ENCODE measurements around the gene LRRC25.

Gene LRRC25

GRCh38 chr19:18397242-18398202 is at the start of gene LRRC25:
TSS of gene LRRC25 (minus strand) at chr19:18397622. CDS start at chr19:18396963, 659 bp downstream.
- no peak for DNase-seq (ENCODE audit: low read depth)

GRCh38 chr19:18446811-18447359 is 49.5 kb upstream of the LRRC25 start:
- DNase-seq (ENCODE audit: low read depth) = no peak

DNA sequence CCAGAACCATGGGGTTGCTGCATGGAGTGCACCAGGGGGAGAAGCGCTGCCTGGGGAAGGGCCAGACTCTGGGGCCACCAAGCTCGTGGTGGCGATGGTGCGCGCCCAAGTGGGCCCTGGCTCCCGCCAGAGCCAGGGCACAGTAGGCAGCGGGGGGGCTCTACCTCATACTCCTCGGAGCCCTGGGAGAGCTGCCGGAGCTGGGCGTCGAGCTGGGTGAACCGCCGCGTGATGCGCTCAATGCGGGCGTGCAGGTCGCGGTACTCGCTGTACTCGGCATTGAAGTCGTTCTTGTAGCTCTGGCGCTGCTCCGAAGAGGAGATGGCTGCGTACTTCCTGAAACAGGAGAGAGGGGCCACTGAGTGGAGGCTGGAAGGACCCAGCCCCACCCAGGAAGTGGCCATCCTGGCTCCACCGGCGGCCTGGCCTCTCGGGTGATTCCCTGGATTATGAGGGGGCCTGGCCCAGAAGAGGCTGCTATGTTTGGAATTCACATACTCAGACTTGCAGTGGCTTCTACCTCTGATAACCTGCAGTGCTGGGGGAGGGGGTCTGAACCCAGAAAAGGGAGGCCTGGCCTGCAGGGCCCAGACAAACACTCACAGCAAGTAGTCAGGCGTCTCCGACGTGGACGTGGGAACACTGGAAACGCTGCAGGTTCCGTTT is 48.9 kb upstream of the LRRC25 start:
- no peak for DNase-seq (ENCODE audit: low read depth)

GRCh38 chr19:18445262-18445948 is 48.0 kb upstream of the LRRC25 start:
- no peak for DNase-seq (ENCODE audit: low read depth)

GRCh38 chr19:18444513-18444912 is 47.1 kb upstream of the LRRC25 start:
- no peak for DNase-seq (ENCODE audit: low read depth)

DNA sequence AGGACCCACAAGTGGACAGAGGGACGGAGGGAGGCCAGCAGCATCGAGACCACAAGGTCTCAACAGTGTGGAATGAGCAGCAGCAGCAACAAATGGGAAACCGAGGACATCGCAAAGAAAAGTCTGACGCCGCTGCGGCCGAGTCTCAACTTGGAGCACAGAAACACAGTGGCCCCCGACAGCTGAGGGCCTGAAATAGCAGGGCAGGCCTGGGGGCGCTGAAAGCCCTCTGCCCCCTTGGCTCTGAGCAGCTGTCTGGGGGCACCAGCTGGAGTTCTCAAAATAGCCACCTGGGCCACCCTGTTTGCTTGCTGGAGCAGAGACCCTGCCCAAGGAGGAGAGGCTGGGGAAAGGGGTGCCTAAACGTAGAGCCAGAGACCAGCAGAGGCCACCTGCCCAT is 46.4 kb upstream of the LRRC25 start:
- DNase-seq (ENCODE audit: low read depth) = no peak

- DNase-seq (ENCODE audit: low read depth) = no peak
Measured at GRCh38 chr19:18443406-18443805, 46.0 kb upstream of the LRRC25 start.

- DNase-seq (ENCODE audit: low read depth) = no peak
Measured at GRCh38 chr19:18442941-18443340, 45.5 kb upstream of the LRRC25 start.

- no peak for DNase-seq (ENCODE audit: low read depth)
Measured at GRCh38 chr19:18441804-18442788, 44.7 kb upstream of the LRRC25 start.

DNA sequence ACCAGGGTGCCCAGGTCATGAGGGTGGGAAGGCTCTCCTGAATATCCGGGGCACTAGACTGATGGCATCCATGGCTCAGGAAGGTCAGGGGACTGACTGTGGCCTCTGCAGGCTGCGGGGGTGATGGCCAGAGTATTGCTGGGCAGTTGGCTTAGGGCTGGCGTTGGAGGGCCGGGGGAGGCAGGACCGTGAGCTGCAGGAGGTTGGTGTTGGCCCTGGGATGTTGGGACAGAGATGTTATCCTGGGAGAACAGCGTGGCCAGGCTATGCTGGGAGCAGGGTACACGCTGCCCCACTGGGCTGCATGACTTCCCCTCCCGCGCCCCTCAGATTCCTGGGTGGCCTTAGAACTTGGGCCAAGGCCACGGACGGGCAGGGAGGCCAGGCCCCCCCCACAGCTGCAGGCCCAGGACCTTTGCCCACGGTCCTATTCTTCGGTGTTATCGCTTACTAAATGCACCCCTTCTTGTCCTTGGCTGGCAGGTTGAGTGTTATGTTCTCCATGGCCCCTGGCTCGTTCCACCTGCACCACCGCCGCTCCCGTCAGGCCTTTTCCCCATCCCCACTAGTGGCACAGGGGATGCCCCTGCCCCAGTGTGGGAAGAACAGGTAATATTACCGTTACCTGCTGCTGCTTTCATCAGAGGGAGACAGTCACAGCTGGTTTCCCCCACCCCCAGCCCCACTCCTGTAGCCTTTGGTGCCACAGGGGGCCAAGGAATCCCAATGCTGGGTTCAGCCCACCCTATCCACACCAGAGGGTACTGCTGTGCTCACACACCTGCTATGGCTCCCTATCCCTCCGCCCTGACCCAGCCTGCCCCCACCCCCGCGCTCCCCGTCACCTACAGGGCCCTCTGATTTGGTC is 43.7 kb upstream of the LRRC25 start:
- no peak for DNase-seq (ENCODE audit: low read depth)

- DNase-seq (ENCODE audit: low read depth) = no peak
Measured at GRCh38 chr19:18440415-18440877, 43.0 kb upstream of the LRRC25 start.

GRCh38 chr19:18439910-18440237 is 42.5 kb upstream of the LRRC25 start:
- DNase-seq (ENCODE audit: low read depth) = no peak

- DNase-seq (ENCODE audit: low read depth) = no peak
Measured at GRCh38 chr19:18439025-18439909, 41.8 kb upstream of the LRRC25 start.

- DNase-seq (ENCODE audit: low read depth) = no peak
Measured at GRCh38 chr19:18438331-18439024, 41.1 kb upstream of the LRRC25 start.

DNA sequence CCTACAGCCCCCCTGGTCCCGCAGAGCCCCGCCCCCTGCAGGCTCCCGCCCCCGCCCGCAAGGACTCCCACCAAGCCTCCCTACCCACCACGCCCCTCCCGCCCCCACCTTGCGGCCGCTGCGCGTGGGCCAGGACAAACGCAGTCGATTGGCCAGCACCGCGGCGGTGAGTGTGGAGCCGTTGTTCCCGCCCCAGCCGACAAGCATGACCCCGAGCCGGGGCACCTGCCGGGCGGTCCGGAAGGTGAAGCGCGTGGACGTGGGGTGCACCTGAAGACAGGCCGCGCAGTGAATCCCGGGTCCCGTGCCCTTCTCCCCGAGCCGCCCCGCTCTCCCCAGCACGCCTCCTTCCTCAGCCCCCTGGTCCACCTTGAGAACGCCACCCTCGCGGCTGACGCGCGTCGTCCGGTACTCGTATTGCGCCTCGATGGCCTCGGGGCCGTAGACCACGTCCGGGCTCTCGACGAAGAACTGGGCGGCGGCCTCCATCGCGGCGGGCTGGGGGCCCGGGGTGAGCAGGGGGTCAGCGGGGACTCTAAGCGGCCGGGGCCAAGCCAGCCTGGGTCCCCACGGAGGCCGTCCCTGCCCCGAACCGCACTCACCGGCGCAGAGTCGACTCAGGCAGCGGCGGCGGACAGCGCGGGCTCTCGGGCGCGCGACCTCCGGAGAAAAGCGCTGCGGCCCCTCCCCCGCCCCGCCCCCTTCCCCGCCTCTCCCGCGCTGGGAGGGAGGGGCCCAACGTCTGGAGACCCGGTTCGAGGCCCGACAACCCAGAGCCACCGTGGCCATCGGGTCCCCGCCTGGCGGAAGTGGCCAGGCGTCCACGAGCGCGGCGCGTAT is 40.3 kb upstream of the LRRC25 start, which contains the start of gene ISYNA1:
ISYNA1 (minus strand) TSS at position 643 of the 840 bp plus-strand sequence; CDS start at position 489, 154 bp downstream.
- DNase-seq (ENCODE audit: low read depth) = no peak

- peak; percentile 61 for DNase-seq (ENCODE audit: low read depth)
Measured at GRCh38 chr19:18436671-18437490, 39.5 kb upstream of the LRRC25 start.

Measured in stimulated activated CD8-positive, alpha-beta memory T cell treated with anti-CD3 and anti-CD28 coated beads, Interleukin-15, amount 100 ng/mL, for 1 hour (primary cell).